Astrocyte (in vitro differentiated cells and primary cell): ENCODE results near the gene RNF157. TPM values are rescaled to one million over a fixed set of nuclear protein-coding genes. Genes with fewer than 3 reads are reported as not detected.

Experiments
- DNase-seq: peaks from one replicate; pipeline ENCODE4 v3.0.0-alpha.2; 2010; ENCODE audit warnings: low read depth
- FAIRE-seq: peaks from 2 replicates; lab custom pipeline; 2011; peaks lifted over from hg19 to GRCh38; lab: Jason Lieb, UNC
- H2AFZ ChIP-seq: 2 replicates; pipeline ENCODE4 v1.6.0; 2012; ENCODE audit warnings: low read depth, low read length, inconsistent platforms
- H3K27ac ChIP-seq: 2 replicates; pipeline ENCODE4 v1.5.1; 2011; ENCODE audit warnings: low read depth, low read length, inconsistent platforms
- H3K27me3 ChIP-seq: 2 replicates; pipeline ENCODE4 v1.6.0; 2011; ENCODE audit warnings: low read length, inconsistent platforms; ENCODE audit not compliant: insufficient read depth
- H3K36me3 ChIP-seq: 2 replicates; pipeline ENCODE4 v1.5.1; 2011; ENCODE audit warnings: low read length, inconsistent platforms; ENCODE audit not compliant: insufficient read depth
- H3K4me1 ChIP-seq: 2 replicates; pipeline ENCODE4 v1.5.1; 2011; ENCODE audit warnings: low read length, inconsistent platforms; ENCODE audit not compliant: insufficient read depth
- H3K4me2 ChIP-seq: 2 replicates; pipeline ENCODE4 v1.6.0; 2012; ENCODE audit warnings: low read length, inconsistent platforms
- H3K4me3 ChIP-seq: 2 replicates; pipeline ENCODE4 v1.5.1; 2011; ENCODE audit warnings: low read depth, mild to moderate bottlenecking, low read length, inconsistent platforms; ENCODE audit not compliant: insufficient read depth
- H3K79me2 ChIP-seq: 2 replicates; pipeline ENCODE4 v1.6.0; 2012; ENCODE audit warnings: mild to moderate bottlenecking, low read length, inconsistent platforms; ENCODE audit not compliant: insufficient read depth
- H3K9ac ChIP-seq: 2 replicates; pipeline ENCODE4 v1.6.0; 2012; ENCODE audit warnings: mild to moderate bottlenecking, low read length, inconsistent platforms
- H3K9me3 ChIP-seq: 2 replicates; pipeline ENCODE4 v1.5.1; 2012; ENCODE audit warnings: low read depth, mild to moderate bottlenecking, low read length, inconsistent platforms; ENCODE audit not compliant: insufficient read depth
- H4K20me1 ChIP-seq: 2 replicates; pipeline ENCODE4 v1.6.0; 2012; ENCODE audit warnings: low read length, inconsistent platforms; ENCODE audit not compliant: insufficient read depth
- H3K27ac Mint-ChIP-seq: one replicate; pipeline ENCODE4 v1.8.0; 2021; ENCODE audit warnings: mild to moderate bottlenecking, mixed read lengths; ENCODE audit not compliant: unreplicated experiment
- H3K27me3 Mint-ChIP-seq: one replicate; pipeline ENCODE4 v1.8.0; 2021; ENCODE audit warnings: low read depth, mixed read lengths; ENCODE audit not compliant: unreplicated experiment
- H3K36me3 Mint-ChIP-seq: one replicate; pipeline ENCODE4 v1.8.0; 2021; ENCODE audit warnings: low read depth, mixed read lengths; ENCODE audit not compliant: unreplicated experiment
- H3K4me1 Mint-ChIP-seq: one replicate; pipeline ENCODE4 v1.8.0; 2021; ENCODE audit warnings: low read depth, mixed read lengths; ENCODE audit not compliant: unreplicated experiment
- H3K4me3 Mint-ChIP-seq: one replicate; pipeline ENCODE4 v1.8.0; 2021; ENCODE audit warnings: mild to moderate bottlenecking, moderate library complexity, mixed read lengths; ENCODE audit not compliant: unreplicated experiment
- H3K9me3 Mint-ChIP-seq: one replicate; pipeline ENCODE4 v1.8.0; 2021; ENCODE audit warnings: mild to moderate bottlenecking, mixed read lengths; ENCODE audit not compliant: unreplicated experiment
- EZH2 ChIP-seq: IDR thresholded peaks from 2 replicates; pipeline ENCODE4 v1.6.1; 2012; ENCODE audit warnings: mild to moderate bottlenecking, low read length, inconsistent platforms; ENCODE audit not compliant: insufficient read depth
- total RNA-seq: library from RNA; stranded (reverse); gene quantifications from 2 replicates; pipeline ENCODE4 v1.2.1, GENCODE V29; 2021
- TF ChIP-seq, protein P1 (sequence below): IDR thresholded peaks from 2 replicates; pipeline ENCODE4 v1.5.1; 2011; ENCODE audit warnings: low read depth, mild to moderate bottlenecking, inconsistent platforms, low read length, moderate library complexity; ENCODE audit not compliant: insufficient read depth

Gene RNF157
- total RNA-seq, 1 donor from 2014 or later: 1.4 TPM

DNA sequence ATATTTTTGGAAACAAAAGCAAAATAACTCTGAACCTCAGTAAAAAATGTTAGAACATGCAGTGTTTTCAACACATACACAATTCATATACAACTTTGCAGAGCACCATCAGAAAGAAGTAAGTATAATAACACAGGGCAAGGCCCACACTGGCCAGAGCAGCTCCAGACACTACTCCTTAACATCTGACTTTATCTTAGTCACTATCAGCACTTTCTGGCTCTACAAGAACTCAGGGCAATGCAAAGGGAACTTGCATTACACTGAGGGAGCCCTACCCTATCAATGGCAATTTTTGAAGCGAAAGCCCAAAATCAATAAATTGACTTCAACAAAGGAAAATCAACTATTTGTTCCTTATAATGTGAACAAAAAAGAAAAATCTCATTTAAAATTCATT lies 16.5 kb downstream of the RNF157 start:
- H3K4me2 ChIP-seq: no peak overlapping the region
- H3K4me3 ChIP-seq: no peak overlapping the region
- H3K9me3 Mint-ChIP-seq: no peaks in the 10 kb centered on the region
- no peak overlapping the region for H3K27ac ChIP-seq
- no peaks in the 10 kb centered on the region for H3K4me1 Mint-ChIP-seq
- TF ChIP-seq, protein P1, sequence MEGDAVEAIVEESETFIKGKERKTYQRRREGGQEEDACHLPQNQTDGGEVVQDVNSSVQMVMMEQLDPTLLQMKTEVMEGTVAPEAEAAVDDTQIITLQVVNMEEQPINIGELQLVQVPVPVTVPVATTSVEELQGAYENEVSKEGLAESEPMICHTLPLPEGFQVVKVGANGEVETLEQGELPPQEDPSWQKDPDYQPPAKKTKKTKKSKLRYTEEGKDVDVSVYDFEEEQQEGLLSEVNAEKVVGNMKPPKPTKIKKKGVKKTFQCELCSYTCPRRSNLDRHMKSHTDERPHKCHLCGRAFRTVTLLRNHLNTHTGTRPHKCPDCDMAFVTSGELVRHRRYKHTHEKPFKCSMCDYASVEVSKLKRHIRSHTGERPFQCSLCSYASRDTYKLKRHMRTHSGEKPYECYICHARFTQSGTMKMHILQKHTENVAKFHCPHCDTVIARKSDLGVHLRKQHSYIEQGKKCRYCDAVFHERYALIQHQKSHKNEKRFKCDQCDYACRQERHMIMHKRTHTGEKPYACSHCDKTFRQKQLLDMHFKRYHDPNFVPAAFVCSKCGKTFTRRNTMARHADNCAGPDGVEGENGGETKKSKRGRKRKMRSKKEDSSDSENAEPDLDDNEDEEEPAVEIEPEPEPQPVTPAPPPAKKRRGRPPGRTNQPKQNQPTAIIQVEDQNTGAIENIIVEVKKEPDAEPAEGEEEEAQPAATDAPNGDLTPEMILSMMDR: no peak
- no peak for TF ChIP-seq EZH2
- H3K27me3 ChIP-seq: peaks cover 3% of the 10 kb centered on the region
- no peaks in the 10 kb centered on the region for H3K79me2 ChIP-seq
- FAIRE-seq: no peak
- H3K27ac Mint-ChIP-seq: no peak overlapping the region
- H3K4me1 ChIP-seq: no peaks in the 10 kb centered on the region
- H3K36me3 Mint-ChIP-seq: no peaks in the 10 kb centered on the region
- H4K20me1 ChIP-seq: no peaks in the 10 kb centered on the region
- peaks cover 8% of the 10 kb centered on the region for H3K27me3 Mint-ChIP-seq
- no peaks in the 10 kb centered on the region for H3K9me3 ChIP-seq
- H2AFZ ChIP-seq: no peak overlapping the region
- no peak overlapping the region for H3K4me3 Mint-ChIP-seq
- no peak for DNase-seq
- H3K36me3 ChIP-seq: no peaks in the 10 kb centered on the region
- no peak overlapping the region for H3K9ac ChIP-seq

DNA sequence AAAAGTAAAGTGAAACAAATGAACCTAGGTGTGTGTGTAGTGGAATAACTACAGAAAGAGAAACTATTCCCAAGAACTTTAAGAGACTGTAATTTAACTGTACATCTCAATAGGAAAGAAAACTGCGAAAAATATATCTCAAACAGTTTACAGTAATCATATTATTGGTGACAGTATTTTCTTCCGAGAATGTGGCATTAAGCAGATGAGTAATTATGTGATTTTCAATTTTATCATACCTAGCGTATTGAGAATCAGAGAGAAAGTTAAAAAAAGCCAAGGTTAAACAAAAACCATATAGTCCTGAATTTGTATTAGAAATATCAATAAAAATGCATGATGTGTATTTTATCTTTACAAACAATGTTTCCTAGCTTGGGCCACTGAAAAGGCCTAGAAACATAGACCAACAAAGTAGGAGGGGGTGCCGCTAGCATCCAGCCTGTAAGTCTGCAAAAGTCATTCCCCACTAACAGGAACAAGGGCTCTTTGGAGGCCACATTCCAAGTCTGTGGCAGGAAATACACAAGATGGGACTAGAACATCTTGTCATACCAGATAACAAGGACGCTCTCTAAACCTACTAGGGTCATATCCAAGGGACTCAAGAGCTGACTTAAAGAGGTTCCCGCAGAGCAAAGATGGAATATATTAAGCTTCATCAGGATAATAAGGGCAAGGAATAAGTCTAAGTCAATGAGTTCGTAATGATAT lies 20.5 kb downstream of the RNF157 start:
- Mint-ChIP-seq H3K36me3 (no peaks in the 10 kb centered on the region), H3K4me1 (no peaks in the 10 kb centered on the region), H3K27me3 (no peaks in the 10 kb centered on the region), H3K4me3 (no peak overlapping the region), H3K9me3 (no peaks in the 10 kb centered on the region), H3K27ac (no peak overlapping the region)
- FAIRE-seq (no peak), DNase-seq (no peak)
- Histone ChIP-seq H3K9me3 (no peaks in the 10 kb centered on the region), H3K79me2 (no peaks in the 10 kb centered on the region), H3K4me2 (no peak overlapping the region), H2AFZ (no peak overlapping the region), H3K27me3 (no peaks in the 10 kb centered on the region), H4K20me1 (no peaks in the 10 kb centered on the region), H3K9ac (no peak overlapping the region), H3K36me3 (no peaks in the 10 kb centered on the region), H3K4me3 (no peak overlapping the region), H3K4me1 (no peaks in the 10 kb centered on the region), H3K27ac (no peak overlapping the region)
- TF ChIP-seq, protein P1: no peak
- no peak for TF ChIP-seq EZH2

DNA sequence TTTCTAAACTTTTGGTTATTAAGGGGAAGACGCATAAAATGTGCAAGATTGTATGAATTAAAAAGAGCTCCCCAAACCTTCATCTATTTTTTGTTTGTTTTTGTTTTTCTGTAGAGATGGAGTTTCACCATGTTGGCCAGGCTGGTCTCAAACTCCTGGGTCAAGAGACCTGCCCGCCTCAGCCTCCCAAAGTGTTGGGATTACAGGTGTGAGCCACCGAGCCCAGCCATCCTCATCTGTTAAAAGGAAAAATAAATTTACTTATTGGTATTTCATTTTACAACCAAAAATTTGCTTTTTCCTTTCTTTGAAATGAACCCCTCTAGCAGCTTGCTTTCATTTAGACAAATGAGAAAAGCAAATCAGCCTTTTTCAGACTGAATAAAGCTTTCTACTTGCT lies 23.2 kb downstream of the RNF157 start:
- FAIRE-seq: no peak
- H3K4me3 Mint-ChIP-seq: no peak overlapping the region
- H3K4me1 Mint-ChIP-seq: no peaks in the 10 kb centered on the region
- Histone ChIP-seq H3K9ac (no peak overlapping the region), H4K20me1 (no peaks in the 10 kb centered on the region), H2AFZ (no peak overlapping the region), H3K4me3 (no peak overlapping the region), H3K9me3 (no peaks in the 10 kb centered on the region), H3K4me2 (no peak overlapping the region), H3K27ac (no peak overlapping the region), H3K4me1 (no peaks in the 10 kb centered on the region), H3K27me3 (no peaks in the 10 kb centered on the region), H3K36me3 (no peaks in the 10 kb centered on the region), H3K79me2 (no peaks in the 10 kb centered on the region)
- H3K27me3 Mint-ChIP-seq: peaks cover 3% of the 10 kb centered on the region
- H3K27ac Mint-ChIP-seq: no peak overlapping the region
- no peaks in the 10 kb centered on the region for H3K9me3 Mint-ChIP-seq
- TF ChIP-seq EZH2: no peak
- TF ChIP-seq, protein P1: no peak
- H3K36me3 Mint-ChIP-seq: no peaks in the 10 kb centered on the region
- DNase-seq: no peak
